Right lobe of liver (tissue), 6 donors: Measurements from ENCODE around the gene RNF17. TPM values are rescaled to one million over a fixed set of nuclear protein-coding genes. Genes with fewer than 3 reads are reported as not detected.

Experiments
- ATAC-seq, 4 donors: fragments of 200-7000 bp; cut with Tn5 transposase; one replicate each; pipeline ENCODE4 v1.9.1; 2020; ENCODE audit warnings: mild to moderate bottlenecking in 4 of 4, moderate library complexity in 4 of 4
- DNase-seq, 3 donors: peaks; one replicate each; pipeline ENCODE4 v3.0.0-alpha.2; 2020
- H3K27ac ChIP-seq, 3 donors: fragments of 200-600 bp; one replicate each; pipeline ENCODE4 v1.8.0; 2022
- H3K27me3 ChIP-seq, 2 donors: fragments of 200-600 bp; one replicate each; pipeline ENCODE4 v1.8.0; 2022
- H3K36me3 ChIP-seq, 4 donors: fragments of 200-600 bp; sonication (generic) in 1 of 4; one replicate each; pipeline versions ENCODE4 v1.5.1 to v1.8.0; 2017 to 2022; ENCODE audit warnings: control low read depth in 1 of 4
- H3K4me1 ChIP-seq, 4 donors: fragments of 200-600 bp; sonication (generic) in 1 of 4; one replicate each; pipeline versions ENCODE4 v1.5.1 to v1.8.0; 2017 to 2022; ENCODE audit warnings: control low read depth in 1 of 4
- H3K4me3 ChIP-seq, 3 donors: fragments of 200-600 bp; one replicate each; pipeline ENCODE4 v1.8.0; 2022
- H3K9me3 ChIP-seq, 4 donors: fragments of 200-600 bp; sonication (generic) in 1 of 4; one replicate each; pipeline versions ENCODE4 v1.5.1 to v1.8.0; 2017 to 2022; ENCODE audit warnings: control low read depth in 1 of 4
- CTCF ChIP-seq, 4 donors: fragments of 200-600 bp in 3 of 4; fragments of 450-650 bp in 1 of 4; IDR thresholded peaks; one replicate each; pipeline versions ENCODE4 v1.5.1 to v1.8.0; 2016 to 2022; ENCODE audit warnings: antibody characterized with exemption in 4 of 4, mild to moderate bottlenecking in 2 of 4
- POLR2A ChIP-seq: fragments of 450-650 bp; IDR thresholded peaks from one replicate; pipeline ENCODE4 v1.6.1; 2017; ENCODE audit warnings: antibody characterized with exemption, mild to moderate bottlenecking
- WGBS: methylation state at CpG from one replicate; pipeline ENCODE4 v1.1.6; 2018; ENCODE audit warnings: low coverage, low lambda C conversion rate; ENCODE audit not compliant: insufficient coverage; ENCODE audit errors: missing lambda C conversion rate; 5-methylcytosine and 5-hydroxymethylcytosine counted together
- intact Hi-C, 2 donors: fragments of 100-400 bp; cut with DNase I; formaldehyde crosslinking; loops; one replicate each; pipeline versions ENCODE4 v1.11.2 to v1.14.1; 2022
- total RNA-seq, 6 experiments: library from RNA; depleted of rRNA in 2 of 6; stranded (reverse); fragments of >200 nt in 2 of 6; fragmentation: NEBNext Ultra II Directional in 3 of 6; extraction: Animal tissue kit (Norgen Biotek cat#: 25700) in 3 of 6; gene quantifications; one replicate each; pipeline versions ENCODE4 v1.1.0 to v1.2.4, GENCODE V29; 2016 to 2023
- donor health status: DM: no; HTN: yes; CAD: no.
- donor health status: DM: no; HTN: no; CAD: no.
- donor health status: DM: no; HTN: no; CAD: no.
- donor health status: DM: no; HTN: yes; CAD: no.
- donor health status: DM: no; HTN: yes; CAD: no.

The RNF17 gene
- total RNA-seq, 6 experiments from 2014 or later: not detected

- H3K27me3 ChIP-seq: no peaks in the 10 kb centered on the region
- H3K9me3 ChIP-seq: no peaks in the 10 kb centered on the region
- DNase-seq: peak in 1 of 3 donors; percentile 24
- no peak for TF ChIP-seq CTCF (IDR thresholded peaks at IDR 0.05)
- no peak for TF ChIP-seq POLR2A
- ATAC-seq: peak in 2 of 4 donors; percentile 33 to 47
- no peak overlapping the region for H3K4me3 ChIP-seq
- no peak overlapping the region for H3K27ac ChIP-seq
- peaks cover 0 to 7% (median 0%) of the 10 kb centered on the region in 4 donors for H3K4me1 ChIP-seq
- intact Hi-C loops: no loop called here
- WGBS: 22% methylated on average over 3 of the region's 6 CpGs
- no peaks in the 10 kb centered on the region for H3K36me3 ChIP-seq
These were observed 21.7 kb upstream of the RNF17 start for GRCh38 chr13:24742294-24742693.

- Histone ChIP-seq H3K4me1 (peaks cover 0 to 14% (median 0%) of the 10 kb centered on the region in 4 donors), H3K36me3 (no peaks in the 10 kb centered on the region), H3K9me3 (no peaks in the 10 kb centered on the region), H3K4me3 (no peak overlapping the region), H3K27me3 (no peaks in the 10 kb centered on the region), H3K27ac (no peak overlapping the region)
- no peak for TF ChIP-seq POLR2A
- 24% methylated on average over 3 of the region's 4 CpGs for WGBS
- ATAC-seq: no peak
- no peak for DNase-seq
- intact Hi-C loops: no loop called here
These were observed 21.0 kb upstream of the RNF17 start for GRCh38 chr13:24742977-24743376.

- intact Hi-C loops: no loop called here
- 40% methylated on average over 1 of the region's 6 CpGs for WGBS
These were observed 19.7 kb upstream of the RNF17 start for GRCh38 chr13:24744247-24744646.

GRCh38 chr13:24745516-24745860, 18.5 kb upstream of the RNF17 start:
- ATAC-seq: no peak
- Histone ChIP-seq H3K4me1 (peaks cover 0 to 14% (median 0%) of the 10 kb centered on the region in 4 donors), H3K27ac (no peak overlapping the region), H3K27me3 (no peaks in the 10 kb centered on the region), H3K4me3 (no peak overlapping the region), H3K36me3 (no peaks in the 10 kb centered on the region), H3K9me3 (no peaks in the 10 kb centered on the region)
- intact Hi-C loops: no loop called here
- WGBS: 29% methylated on average over 16 of the region's 24 CpGs
- DNase-seq: no peak
- TF ChIP-seq CTCF (IDR thresholded peaks at IDR 0.05): no peak

More at GRCh38 chr13:24744247-24744646, 19.7 kb upstream of the RNF17 start:
- Histone ChIP-seq H3K9me3 (no peaks in the 10 kb centered on the region), H3K4me1 (peaks cover 0 to 14% (median 0%) of the 10 kb centered on the region in 4 donors), H3K36me3 (no peaks in the 10 kb centered on the region), H3K27me3 (no peaks in the 10 kb centered on the region), H3K27ac (no peak overlapping the region), H3K4me3 (no peak overlapping the region)
- no peak for TF ChIP-seq POLR2A
- TF ChIP-seq CTCF (IDR thresholded peaks at IDR 0.05): no peak
- ATAC-seq: no peak
- DNase-seq: no peak

GRCh38 chr13:24745861-24746617, 17.9 kb upstream of the RNF17 start:
- TF ChIP-seq POLR2A (no peak), CTCF (IDR thresholded peaks at IDR 0.05) (no peak)
- intact Hi-C loops: no loop called here
- ATAC-seq: no peak
- Histone ChIP-seq H3K27me3 (no peaks in the 10 kb centered on the region), H3K9me3 (no peaks in the 10 kb centered on the region), H3K27ac (no peak overlapping the region), H3K4me1 (peaks cover 0 to 14% (median 0%) of the 10 kb centered on the region in 4 donors), H3K4me3 (no peak overlapping the region), H3K36me3 (no peaks in the 10 kb centered on the region)
- 0% methylated on average over 14 of the region's 70 CpGs for WGBS
- no peak for DNase-seq
